OCI-LY3 (cell line): ENCODE measurements around the gene SMPX.

Experiments
- CTCF ChIP-seq: fragments of 200-600, 300-600 bp; sonication (generic); IDR thresholded peaks from 2 replicates; pipeline ENCODE4 v1.5.1; 2014; ENCODE audit warnings: antibody characterized with exemption, low read length, low read depth
- EZH2phosphoT487 ChIP-seq: fragments of 200-600 bp; shearing (Covaris generic); IDR thresholded peaks from 2 replicates; pipeline ENCODE4 v1.6.1; 2018; ENCODE audit warnings: antibody characterized with exemption, mixed run types, low read depth

- TF ChIP-seq CTCF (no peak), EZH2phosphoT487 (no peak)
Observed at GRCh38 chrX:21698272-21698671, 59.6 kb downstream of the SMPX start.
